WTC11 (cell line): Measurements from ENCODE around the gene ZNF664. TPM values are rescaled to one million over a fixed set of nuclear protein-coding genes. Genes with fewer than 3 reads are reported as not detected.

ENCODE experiments used
- ATAC-seq: fragments of 200-7000 bp; cut with Tn5 transposase; 2 replicates; pipeline ENCODE4 v1.10.0; 2021; ENCODE audit warnings: mild to moderate bottlenecking, moderate library complexity
- CTCF ChIA-PET: fragments of 300-600 bp; sonication (Branson Sonifier 250); formaldehyde crosslinking; loops from one replicate; lab custom pipeline; 2021; ENCODE audit warnings: antibody characterized with exemption; lab: Charles Lee
- POLR2A ChIA-PET: fragments of 350-600 bp; sonication (Branson Sonifier 250); formaldehyde crosslinking; loops from one replicate; lab custom pipeline; 2021; ENCODE audit warnings: antibody characterized with exemption; lab: Charles Lee
- DNase-seq: peaks from one replicate; pipeline ENCODE4 v3.0.0; 2021; ENCODE audit warnings: low spot score
- H3K27ac Mint-ChIP-seq: 2 replicates; pipeline ENCODE4 v1.8.0; 2021; ENCODE audit warnings: mixed read lengths
- H3K27me3 Mint-ChIP-seq: 2 replicates; pipeline ENCODE4 v1.8.0; 2021; ENCODE audit warnings: low read depth, mild to moderate bottlenecking, moderate library complexity, mixed read lengths
- H3K36me3 Mint-ChIP-seq: 2 replicates; pipeline ENCODE4 v1.8.0; 2021; ENCODE audit warnings: mixed read lengths
- H3K4me1 Mint-ChIP-seq: 2 replicates; pipeline ENCODE4 v1.8.0; 2022; ENCODE audit warnings: mixed read lengths
- H3K4me3 Mint-ChIP-seq: 2 replicates; pipeline ENCODE4 v1.8.0; 2021; ENCODE audit warnings: mild to moderate bottlenecking, moderate library complexity, mixed read lengths
- H3K9me3 Mint-ChIP-seq: 2 replicates; pipeline ENCODE4 v1.8.0; 2021; ENCODE audit warnings: mixed read lengths
- AR ChIP-seq: fragments of 250-450 bp; sonication (Bioruptor Pico); IDR thresholded peaks from 2 replicates; pipeline ENCODE4 v1.9.0; 2021; ENCODE audit warnings: mild to moderate bottlenecking
- ATF1 ChIP-seq: sonication (generic); formaldehyde crosslinking; IDR thresholded peaks from 2 replicates; pipeline ENCODE4 v1.8.1; 2023; ENCODE audit warnings: mild to moderate bottlenecking, moderate library complexity, missing genetic modification reagents
- CREM ChIP-seq: sonication (generic); formaldehyde crosslinking; IDR thresholded peaks from 2 replicates; pipeline ENCODE4 v1.8.1; 2022; ENCODE audit warnings: mild to moderate bottlenecking, missing genetic modification reagents, moderate library complexity
- CTCF ChIP-seq: fragments of 200-600 bp; IDR thresholded peaks from 2 replicates; pipeline ENCODE4 v1.8.0; 2022; ENCODE audit warnings: antibody characterized with exemption
- E2F5 ChIP-seq: sonication (generic); formaldehyde crosslinking; IDR thresholded peaks from 2 replicates; pipeline ENCODE4 v1.8.1; 2022; ENCODE audit warnings: mild to moderate bottlenecking, moderate library complexity, missing genetic modification reagents
- HMGA2 ChIP-seq: fragments of 250-450 bp; sonication (Bioruptor Pico); IDR thresholded peaks from 2 replicates; pipeline ENCODE4 v1.4.0; 2021; ENCODE audit warnings: mild to moderate bottlenecking, moderate library complexity
- NFATC4 ChIP-seq: fragments of 250-450 bp; sonication (Bioruptor Pico); IDR thresholded peaks from 2 replicates; pipeline ENCODE4 v1.9.0; 2021; ENCODE audit warnings: mild to moderate bottlenecking
- NFYB ChIP-seq: sonication (generic); formaldehyde crosslinking; conservative IDR thresholded peaks from 2 replicates; pipeline ENCODE4 v1.8.0; 2022; ENCODE audit warnings: low read depth, missing genetic modification reagents
- NR2C2 ChIP-seq: sonication (generic); formaldehyde crosslinking; IDR thresholded peaks from 2 replicates; pipeline ENCODE4 v1.8.0; 2022; ENCODE audit warnings: mild to moderate bottlenecking, missing genetic modification reagents
- OVOL2 ChIP-seq: fragments of 250-450 bp; sonication (Bioruptor Pico); IDR thresholded peaks from 2 replicates; pipeline ENCODE4 v1.9.0; 2021; ENCODE audit warnings: mild to moderate bottlenecking, borderline replicate concordance
- RELA ChIP-seq: sonication (generic); formaldehyde crosslinking; IDR thresholded peaks from 2 replicates; pipeline ENCODE4 v1.8.1; 2022; ENCODE audit warnings: missing genetic modification reagents, mild to moderate bottlenecking, borderline replicate concordance
- SMAD4 ChIP-seq: sonication (generic); formaldehyde crosslinking; IDR thresholded peaks from 2 replicates; pipeline ENCODE4 v1.8.0; 2022; ENCODE audit warnings: mild to moderate bottlenecking, missing genetic modification reagents
- TEAD4 ChIP-seq: sonication (generic); formaldehyde crosslinking; IDR thresholded peaks from 2 replicates; pipeline ENCODE4 v1.8.0; 2022; ENCODE audit warnings: mild to moderate bottlenecking, missing genetic modification reagents
- TP53 ChIP-seq: sonication (generic); formaldehyde crosslinking; IDR thresholded peaks from 2 replicates; pipeline ENCODE4 v1.8.1; 2023; ENCODE audit warnings: mild to moderate bottlenecking, missing genetic modification reagents
- USF2 ChIP-seq: sonication (generic); formaldehyde crosslinking; IDR thresholded peaks from 2 replicates; pipeline ENCODE4 v1.8.1; 2023; ENCODE audit warnings: mild to moderate bottlenecking, missing genetic modification reagents, moderate library complexity
- ZBTB43 ChIP-seq: sonication (generic); formaldehyde crosslinking; IDR thresholded peaks from 2 replicates; pipeline ENCODE4 v1.8.1; 2023; ENCODE audit warnings: mild to moderate bottlenecking, missing genetic modification reagents
- ZMAT4 ChIP-seq: fragments of 250-450 bp; sonication (Bioruptor Pico); IDR thresholded peaks from 2 replicates; pipeline ENCODE4 v1.9.0; 2021; ENCODE audit warnings: mild to moderate bottlenecking
- ZNF138 ChIP-seq: sonication (generic); formaldehyde crosslinking; conservative IDR thresholded peaks from 2 replicates; pipeline ENCODE4 v1.8.1; 2022; ENCODE audit warnings: mild to moderate bottlenecking, moderate library complexity, missing genetic modification reagents
- ZNF219 ChIP-seq: sonication (generic); formaldehyde crosslinking; IDR thresholded peaks from 2 replicates; pipeline ENCODE4 v1.8.0; 2023; ENCODE audit warnings: missing genetic modification reagents, mild to moderate bottlenecking, borderline replicate concordance
- ZNF317 ChIP-seq: sonication (generic); formaldehyde crosslinking; IDR thresholded peaks from 2 replicates; pipeline ENCODE4 v1.8.1; 2023; ENCODE audit warnings: low read depth, mild to moderate bottlenecking, moderate library complexity, missing genetic modification reagents, borderline replicate concordance
- total RNA-seq: library from RNA; stranded (reverse); gene quantifications from 3 replicates; pipeline ENCODE4 v1.2.3, GENCODE V29; 2021

Gene ZNF664
- total RNA-seq, 1 experiment from 2014 or later = 61.7 TPM

- no peak overlapping the region for H3K27ac Mint-ChIP-seq
- TF ChIP-seq AR (CRISPR knock-in tag) = no peak
- H3K27me3 Mint-ChIP-seq = no peaks in the 10 kb centered on the region
- DNase-seq (no peak), ATAC-seq (no peak)
- ChIA-PET POLR2A (no interaction called here), CTCF (no interaction called here)
- peaks cover 9% of the 10 kb centered on the region; the same call in 1 of the 2 replicates for H3K9me3 Mint-ChIP-seq
- H3K4me3 Mint-ChIP-seq = no peak overlapping the region
- peaks cover 4% of the 10 kb centered on the region for H3K4me1 Mint-ChIP-seq
- H3K36me3 Mint-ChIP-seq = no peaks in the 10 kb centered on the region
These were observed 45.5 kb downstream of the ZNF664 start for GRCh38 chr12:124018539-124018938.

- H3K4me1 Mint-ChIP-seq = peaks cover 4% of the 10 kb centered on the region
- no peak for TF ChIP-seq ZNF138 (CRISPR knock-in tag)
- TF ChIP-seq NFYB = no peak
- TF ChIP-seq USF2 = no peak
- no peak for TF ChIP-seq OVOL2
- TF ChIP-seq ZBTB43 (CRISPR knock-in tag) = no peak
- no peak for TF ChIP-seq ZNF317 (CRISPR knock-in tag)
- CTCF ChIA-PET = no interaction called here
- H3K27me3 Mint-ChIP-seq = no peaks in the 10 kb centered on the region
- no peaks in the 10 kb centered on the region for H3K36me3 Mint-ChIP-seq
- H3K4me3 Mint-ChIP-seq = no peak overlapping the region
- no peak for ATAC-seq
- H3K9me3 Mint-ChIP-seq = peaks cover 9% of the 10 kb centered on the region; the same call in 1 of the 2 replicates
- no peak for DNase-seq
- POLR2A ChIA-PET = no interaction called here
- no peak overlapping the region for H3K27ac Mint-ChIP-seq
These were observed 46.1 kb downstream of the ZNF664 start for GRCh38 chr12:124019115-124019514.

- Mint-ChIP-seq H3K36me3 (no peaks in the 10 kb centered on the region), H3K4me3 (no peak overlapping the region), H3K27ac (no peak overlapping the region), H3K27me3 (no peaks in the 10 kb centered on the region; the same call in 1 of the 2 replicates), H3K4me1 (peaks cover 5% of the 10 kb centered on the region), H3K9me3 (peaks cover 9% of the 10 kb centered on the region; the same call in 1 of the 2 replicates)
- ChIA-PET CTCF (interaction anchor here (0.6 to 1.2 kb wide), 3 partner anchors 10 to 220 kb away, joined by 3 to 6 read pairs (median 3); no protein-coding TSS in a partner anchor), POLR2A (no interaction called here)
- DNase-seq = no peak
- no peak for TF ChIP-seq SMAD4 (CRISPR knock-in tag)
- no peak for TF ChIP-seq NFATC4 (CRISPR knock-in tag)
- TF ChIP-seq CTCF = no peak
- no peak for TF ChIP-seq OVOL2
- no peak for TF ChIP-seq TP53 (CRISPR knock-in tag)
- TF ChIP-seq CREM (CRISPR knock-in tag) = no peak
- ATAC-seq = no peak
These were observed 47.5 kb downstream of the ZNF664 start for GRCh38 chr12:124020514-124020949.

GRCh38 chr12:124021007-124021406, 48.0 kb downstream of the ZNF664 start:
- no peak overlapping the region for H3K4me3 Mint-ChIP-seq
- ATAC-seq = peak; percentile 46; the same call in 1 of the 2 replicates
- H3K4me1 Mint-ChIP-seq = peaks cover 9% of the 10 kb centered on the region
- H3K36me3 Mint-ChIP-seq = 0 out of 2 replicates have a peak, but pooled peaks cover 5% of the 10 kb centered on the region
- no peak for DNase-seq
- no peak overlapping the region for H3K27ac Mint-ChIP-seq
- peaks cover 13% of the 10 kb centered on the region for H3K9me3 Mint-ChIP-seq
- H3K27me3 Mint-ChIP-seq = no peaks in the 10 kb centered on the region; the same call in 1 of the 2 replicates
- ChIA-PET CTCF (interaction anchor here (0.6 to 1.1 kb wide), 2 partner anchors 11 to 221 kb away, joined by 3 to 6 read pairs; no protein-coding TSS in a partner anchor), POLR2A (no interaction called here)
- TF ChIP-seq CTCF (no peak), HMGA2 (no peak), TEAD4 (CRISPR knock-in tag) (no peak), E2F5 (no peak), ZMAT4 (CRISPR knock-in tag) (no peak), ZNF219 (CRISPR knock-in tag) (no peak), ATF1 (CRISPR knock-in tag) (no peak), RELA (CRISPR knock-in tag) (no peak), NR2C2 (CRISPR knock-in tag) (no peak)
